ENCODE measurements around the gene GSTM3. TPM values are rescaled to one million over a fixed set of nuclear protein-coding genes. Genes with fewer than 3 reads are reported as not detected.
A peak's percentile ranks its signal among the peaks of the same experiment; 100 is the strongest.

Gene GSTM3
- total and polyA plus RNA-seq, 9 of the 15 experiments (the other 6 are each of a cell fraction or from before 2014, with no cell fraction given), result 3.9 to 24.5 (median 9.4) TPM

DNA sequence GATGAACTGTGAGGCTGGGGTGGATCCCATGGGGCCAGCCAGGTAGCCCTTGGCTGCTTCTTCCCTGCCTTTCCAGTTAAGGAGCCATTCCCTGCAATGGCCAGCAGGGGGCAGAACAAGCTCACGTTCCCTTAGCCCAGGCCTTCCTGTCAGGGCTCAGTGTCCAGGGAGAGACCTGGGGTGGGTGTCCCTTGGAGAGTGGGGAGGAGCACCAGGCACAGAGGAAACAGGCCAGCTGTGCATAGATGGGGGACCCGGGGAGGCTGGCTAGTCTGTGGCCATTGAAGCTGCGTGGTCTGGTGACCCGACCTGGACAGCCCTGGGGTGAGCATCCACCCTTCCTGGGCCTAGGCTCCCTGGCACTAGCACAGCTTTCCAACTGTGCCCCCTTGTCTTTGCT lies 36.1 kb upstream of the GSTM3 start (continued):
- TF ChIP-seq ZNF609 (CRISPR knock-in tag; IDR thresholded peaks at IDR 0.05; ENCODE audit: borderline replicate concordance) (0 out of 2 replicates have a peak, but pooled peaks have one; percentile 37), ZNF551 (CRISPR knock-in tag; IDR thresholded peaks at IDR 0.05) (no peak), ZFX (CRISPR knock-in tag; IDR thresholded peaks at IDR 0.05) (peak; percentile 30; the same call in 1 of the 2 replicates), ZNF263 (CRISPR knock-in tag; IDR thresholded peaks at IDR 0.05; ENCODE audit: borderline replicate concordance) (peak; percentile 57; the same call in 1 of the 2 replicates), ZBTB17 (CRISPR knock-in tag; IDR thresholded peaks at IDR 0.05) (peak; percentile 63; the same call in 1 of the 2 replicates), MEF2D (tag; conservative IDR thresholded peaks at IDR 0.05; ENCODE audit: low read depth) (peak; percentile 33; the same call in 1 of the 2 replicates), E2F3 (CRISPR knock-in tag; IDR thresholded peaks at IDR 0.05) (0 out of 2 replicates have a peak, but pooled peaks have one; percentile 42), JUN (IDR thresholded peaks at IDR 0.05; ENCODE audit: borderline replicate concordance, low read depth, low read length) (0 out of 2 replicates have a peak, but pooled peaks have one; percentile 30), JUN (CRISPR knock-in tag; IDR thresholded peaks at IDR 0.05; ENCODE audit: borderline replicate concordance) (no peak), XRCC5 (IDR thresholded peaks at IDR 0.05; ENCODE audit: low read depth, low read length) (0 out of 2 replicates have a peak, but pooled peaks have one; percentile 63), ARID2 (IDR thresholded peaks at IDR 0.05) (peak; percentile 100), KAT7 (CRISPR knock-in tag; IDR thresholded peaks at IDR 0.05; ENCODE audit: borderline replicate concordance) (no peak), ZNF311 (CRISPR knock-in tag; IDR thresholded peaks at IDR 0.05) (0 out of 2 replicates have a peak, but pooled peaks have one; percentile 20), CTBP1 (IDR thresholded peaks at IDR 0.05; ENCODE audit: borderline replicate concordance) (peak; percentile 83; the same call in 1 of the 2 replicates), ZFPM2 (CRISPR knock-in tag; IDR thresholded peaks at IDR 0.05) (no peak), KLF1 (tag; IDR thresholded peaks at IDR 0.05) (0 out of 2 replicates have a peak, but pooled peaks have one; percentile 40)
- TF ChIP-seq, protein P1, sequence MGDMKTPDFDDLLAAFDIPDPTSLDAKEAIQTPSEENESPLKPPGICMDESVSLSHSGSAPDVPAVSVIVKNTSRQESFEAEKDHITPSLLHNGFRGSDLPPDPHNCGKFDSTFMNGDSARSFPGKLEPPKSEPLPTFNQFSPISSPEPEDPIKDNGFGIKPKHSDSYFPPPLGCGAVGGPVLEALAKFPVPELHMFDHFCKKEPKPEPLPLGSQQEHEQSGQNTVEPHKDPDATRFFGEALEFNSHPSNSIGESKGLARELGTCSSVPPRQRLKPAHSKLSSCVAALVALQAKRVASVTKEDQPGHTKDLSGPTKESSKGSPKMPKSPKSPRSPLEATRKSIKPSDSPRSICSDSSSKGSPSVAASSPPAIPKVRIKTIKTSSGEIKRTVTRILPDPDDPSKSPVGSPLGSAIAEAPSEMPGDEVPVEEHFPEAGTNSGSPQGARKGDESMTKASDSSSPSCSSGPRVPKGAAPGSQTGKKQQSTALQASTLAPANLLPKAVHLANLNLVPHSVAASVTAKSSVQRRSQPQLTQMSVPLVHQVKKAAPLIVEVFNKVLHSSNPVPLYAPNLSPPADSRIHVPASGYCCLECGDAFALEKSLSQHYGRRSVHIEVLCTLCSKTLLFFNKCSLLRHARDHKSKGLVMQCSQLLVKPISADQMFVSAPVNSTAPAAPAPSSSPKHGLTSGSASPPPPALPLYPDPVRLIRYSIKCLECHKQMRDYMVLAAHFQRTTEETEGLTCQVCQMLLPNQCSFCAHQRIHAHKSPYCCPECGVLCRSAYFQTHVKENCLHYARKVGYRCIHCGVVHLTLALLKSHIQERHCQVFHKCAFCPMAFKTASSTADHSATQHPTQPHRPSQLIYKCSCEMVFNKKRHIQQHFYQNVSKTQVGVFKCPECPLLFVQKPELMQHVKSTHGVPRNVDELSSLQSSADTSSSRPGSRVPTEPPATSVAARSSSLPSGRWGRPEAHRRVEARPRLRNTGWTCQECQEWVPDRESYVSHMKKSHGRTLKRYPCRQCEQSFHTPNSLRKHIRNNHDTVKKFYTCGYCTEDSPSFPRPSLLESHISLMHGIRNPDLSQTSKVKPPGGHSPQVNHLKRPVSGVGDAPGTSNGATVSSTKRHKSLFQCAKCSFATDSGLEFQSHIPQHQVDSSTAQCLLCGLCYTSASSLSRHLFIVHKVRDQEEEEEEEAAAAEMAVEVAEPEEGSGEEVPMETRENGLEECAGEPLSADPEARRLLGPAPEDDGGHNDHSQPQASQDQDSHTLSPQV (IDR thresholded peaks at IDR 0.05), result peak; percentile 83
